Activated effector memory CD4-positive, alpha-beta T cell treated with anti-CD3 and anti-CD28 coated beads, Interleukin-2, amount 50 U/mL, for 16 hours (primary cell): ENCODE results near the gene EFCC1.

Experiments
- DNase-seq: peaks from one replicate; pipeline ENCODE4 v3.0.0-alpha.2; 2020

EFCC1 gene

GRCh38 chr3:129015388-129016105 lies 14.4 kb downstream of the EFCC1 start:
- DNase-seq: peak; percentile 79

GRCh38 chr3:129016356-129016719 lies 15.2 kb downstream of the EFCC1 start:
- DNase-seq: peak; percentile 82

- peak; percentile 72 for DNase-seq
These were observed 15.8 kb downstream of the EFCC1 start for GRCh38 chr3:129016720-129017483.

- DNase-seq: no peak
These were observed 16.4 kb downstream of the EFCC1 start for GRCh38 chr3:129017484-129017899.

- no peak for DNase-seq
These were observed 17.2 kb downstream of the EFCC1 start for GRCh38 chr3:129018271-129018670.

- no peak for DNase-seq
These were observed 17.6 kb downstream of the EFCC1 start for GRCh38 chr3:129018751-129019150.

- DNase-seq: no peak
These were observed 18.2 kb downstream of the EFCC1 start for GRCh38 chr3:129019266-129019665.

GRCh38 chr3:129020691-129021090 lies 19.6 kb downstream of the EFCC1 start:
- DNase-seq: peak; percentile 42

GRCh38 chr3:129021140-129021551 lies 20.0 kb downstream of the EFCC1 start:
- DNase-seq: peak; percentile 53

- DNase-seq: peak; percentile 51
These were observed 21.3 kb downstream of the EFCC1 start for GRCh38 chr3:129022114-129023007.

- no peak for DNase-seq
These were observed 21.9 kb downstream of the EFCC1 start for GRCh38 chr3:129023008-129023358.

- DNase-seq: no peak
These were observed 22.8 kb downstream of the EFCC1 start for GRCh38 chr3:129023909-129024308.

GRCh38 chr3:129025108-129025507 lies 24.0 kb downstream of the EFCC1 start:
- peak; percentile 41 for DNase-seq

- peak; percentile 58 for DNase-seq
These were observed 24.8 kb downstream of the EFCC1 start for GRCh38 chr3:129025691-129026435.

GRCh38 chr3:129026728-129027543 lies 25.8 kb downstream of the EFCC1 start:
- DNase-seq: peak; percentile 96

- DNase-seq: no peak
These were observed 26.4 kb downstream of the EFCC1 start for GRCh38 chr3:129027544-129027880.

GRCh38 chr3:129028866-129029265 lies 27.8 kb downstream of the EFCC1 start:
- DNase-seq: peak; percentile 27

GRCh38 chr3:129030611-129031010 lies 29.5 kb downstream of the EFCC1 start:
- peak; percentile 21 for DNase-seq

GRCh38 chr3:129031476-129032215 lies 30.5 kb downstream of the EFCC1 start:
- peak; percentile 27 for DNase-seq

GRCh38 chr3:129032716-129033115 lies 31.6 kb downstream of the EFCC1 start:
- DNase-seq: no peak

- DNase-seq: peak; percentile 36
These were observed 32.0 kb downstream of the EFCC1 start for GRCh38 chr3:129033151-129033550.
